ENCODE data around the gene ZNF672.

DNA sequence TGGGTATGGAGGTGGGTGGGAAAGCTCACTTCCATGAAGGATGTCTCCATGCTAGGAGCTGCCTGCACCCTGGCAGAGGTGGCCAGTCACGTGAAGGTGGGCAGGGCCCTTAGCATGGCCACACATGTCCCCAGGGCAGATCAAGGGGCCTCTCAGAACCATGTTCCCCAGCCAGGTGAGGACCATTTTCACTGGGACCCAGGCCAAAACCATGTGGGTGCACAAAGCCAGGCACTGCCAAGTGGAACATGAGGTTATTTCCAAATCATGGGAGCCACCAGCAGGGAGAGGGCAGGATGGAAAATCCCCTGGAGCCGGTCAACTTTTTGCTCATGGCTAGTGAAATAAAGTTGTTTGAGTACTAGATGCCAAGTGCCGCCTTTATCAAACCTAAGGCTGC, 11.1 kb downstream of the ZNF672 start:
- no peak for TF ChIP-seq TAF1 (IDR thresholded peaks at IDR 0.05; ENCODE audit: borderline replicate concordance, low read depth, low read length)
- no peak for TF ChIP-seq POLR2AphosphoS5 (IDR thresholded peaks at IDR 0.05; ENCODE audit: low read depth, low read length)
- TF ChIP-seq POLR2A (IDR thresholded peaks at IDR 0.05; ENCODE audit: low read depth, low read length): no peak

Measured in GM12892 (cell line).